IPS-11a (cell line): ENCODE results near the gene TMEM79.
"Not testable (repeated sequence)": the region's sequence is repeated elsewhere in the genome, so short reads cannot be mapped to it uniquely, and the experiment has no call there.

Experiments used
- H3K4me3 ChIP-seq: one replicate; pipeline ENCODE4 v1.5.1; 2013; ENCODE audit warnings: low read depth, low read length, control low read depth

The TMEM79 gene

GRCh38 chr1:156298852-156299357, 14.8 kb downstream of the TMEM79 start, which contains the start of gene VHLL:
VHLL (minus strand) TSS chr1:156299307; CDS start chr1:156299189, 118 bp downstream.
- no peak within 1 kb of the TSS for H3K4me3 ChIP-seq

GRCh38 chr1:156303241-156303640, 19.1 kb downstream of the TMEM79 start:
- no peak overlapping the region for H3K4me3 ChIP-seq

DNA sequence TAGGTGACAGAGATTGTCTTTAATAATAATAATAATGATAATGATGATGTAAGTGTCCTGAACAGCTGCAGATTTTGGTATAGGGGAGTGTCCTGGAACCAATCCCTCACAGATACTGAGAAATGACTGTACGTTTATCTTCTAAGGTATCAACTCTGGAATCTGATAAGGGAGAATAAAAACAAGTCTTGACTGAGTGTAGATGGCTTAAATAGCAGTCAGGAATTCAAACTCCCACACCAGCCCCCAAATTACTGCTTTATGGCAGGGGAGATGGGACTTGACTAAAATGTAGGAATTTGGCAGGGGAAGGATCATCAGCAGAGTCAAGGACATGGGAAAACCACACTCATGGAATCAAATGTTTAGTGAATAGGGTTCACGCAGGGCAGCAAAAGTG, 21.1 kb downstream of the TMEM79 start:
- H3K4me3 ChIP-seq = no peak overlapping the region

- no peak overlapping the region for H3K4me3 ChIP-seq
These were observed 24.0 kb downstream of the TMEM79 start for GRCh38 chr1:156308078-156308477.

GRCh38 chr1:156310962-156311361, 26.8 kb downstream of the TMEM79 start:
- H3K4me3 ChIP-seq = no peak overlapping the region

- H3K4me3 ChIP-seq = no peak overlapping the region
These were observed 32.8 kb downstream of the TMEM79 start for GRCh38 chr1:156316909-156317308.

- H3K4me3 ChIP-seq = no peak overlapping the region
These were observed 35.5 kb downstream of the TMEM79 start for GRCh38 chr1:156319664-156320063.

GRCh38 chr1:156320560-156320959, 36.4 kb downstream of the TMEM79 start:
- H3K4me3 ChIP-seq = no peak overlapping the region

- not testable (repeated sequence) for H3K4me3 ChIP-seq
These were observed 39.1 kb downstream of the TMEM79 start for GRCh38 chr1:156323179-156323578.

- peak overlapping the region; percentile 96 for H3K4me3 ChIP-seq
These were observed 52.1 kb downstream of the TMEM79 start for GRCh38 chr1:156336242-156336641.

GRCh38 chr1:156337052-156337887, 53.1 kb downstream of the TMEM79 start:
- H3K4me3 ChIP-seq = peak overlapping the region; percentile 96

- H3K4me3 ChIP-seq = peak overlapping the region; percentile 96
These were observed 53.7 kb downstream of the TMEM79 start for GRCh38 chr1:156337888-156338179.

GRCh38 chr1:156338180-156338976, 54.3 kb downstream of the TMEM79 start, which contains the start of the genes CCT3 and TSACC:
CCT3 (minus strand) TSS chr1:156338292; CDS start chr1:156338184, 108 bp downstream.
TSACC (plus strand) TSS chr1:156338526; CDS start chr1:156339758, 1,232 bp downstream.
- H3K4me3 ChIP-seq = peak within 1 kb of the TSS; percentile 96
